GM18520 (cell line): ENCODE results near the gene AUTS2.

ENCODE experiments used
- ATAC-seq: cut with Tn5 transposase; IDR thresholded peaks from one replicate; pipeline ENCODE4 v1.9.1; 2021; ENCODE audit not compliant: unreplicated experiment

AUTS2 gene

GRCh38 chr7:70660154-70660818, 1062.0 kb downstream of the AUTS2 start:
- ATAC-seq = no peak

- ATAC-seq = no peak
Observed at GRCh38 chr7:70660819-70661191, 1062.5 kb downstream of the AUTS2 start.

GRCh38 chr7:70663680-70664079, 1065.4 kb downstream of the AUTS2 start:
- no peak for ATAC-seq

GRCh38 chr7:70665997-70666396, 1067.7 kb downstream of the AUTS2 start:
- ATAC-seq = no peak

GRCh38 chr7:70667406-70667805, 1069.1 kb downstream of the AUTS2 start:
- ATAC-seq = no peak

- peak; percentile 91 for ATAC-seq
Observed at GRCh38 chr7:70668606-70669358, 1070.5 kb downstream of the AUTS2 start.

GRCh38 chr7:70669854-70670253, 1071.6 kb downstream of the AUTS2 start:
- ATAC-seq = no peak

- no peak for ATAC-seq
Observed at GRCh38 chr7:70670288-70670687, 1072.0 kb downstream of the AUTS2 start.

GRCh38 chr7:70673778-70674570, 1075.7 kb downstream of the AUTS2 start:
- no peak for ATAC-seq

- ATAC-seq = no peak
Observed at GRCh38 chr7:70674571-70675010, 1076.3 kb downstream of the AUTS2 start.

GRCh38 chr7:70676243-70676642, 1078.0 kb downstream of the AUTS2 start:
- no peak for ATAC-seq

- no peak for ATAC-seq
Observed at GRCh38 chr7:70678621-70679251, 1080.5 kb downstream of the AUTS2 start.

- peak; percentile 42 for ATAC-seq
Observed at GRCh38 chr7:70679661-70680060, 1081.4 kb downstream of the AUTS2 start.

GRCh38 chr7:70680306-70680705, 1082.0 kb downstream of the AUTS2 start:
- ATAC-seq = no peak

GRCh38 chr7:70680743-70681468, 1082.6 kb downstream of the AUTS2 start:
- no peak for ATAC-seq

GRCh38 chr7:70681469-70682350, 1083.4 kb downstream of the AUTS2 start:
- ATAC-seq = peak; percentile 61

GRCh38 chr7:70684173-70684572, 1085.9 kb downstream of the AUTS2 start:
- ATAC-seq = no peak

- ATAC-seq = no peak
Observed at GRCh38 chr7:70693321-70693685, 1095.0 kb downstream of the AUTS2 start.

GRCh38 chr7:70693686-70694433, 1095.6 kb downstream of the AUTS2 start:
- ATAC-seq = no peak
